ENCODE measurements around the gene WDR31.
"Not testable (repeated sequence)": the region's sequence is repeated elsewhere in the genome, so short reads cannot be mapped to it uniquely, and the experiment has no call there.

Gene WDR31

DNA sequence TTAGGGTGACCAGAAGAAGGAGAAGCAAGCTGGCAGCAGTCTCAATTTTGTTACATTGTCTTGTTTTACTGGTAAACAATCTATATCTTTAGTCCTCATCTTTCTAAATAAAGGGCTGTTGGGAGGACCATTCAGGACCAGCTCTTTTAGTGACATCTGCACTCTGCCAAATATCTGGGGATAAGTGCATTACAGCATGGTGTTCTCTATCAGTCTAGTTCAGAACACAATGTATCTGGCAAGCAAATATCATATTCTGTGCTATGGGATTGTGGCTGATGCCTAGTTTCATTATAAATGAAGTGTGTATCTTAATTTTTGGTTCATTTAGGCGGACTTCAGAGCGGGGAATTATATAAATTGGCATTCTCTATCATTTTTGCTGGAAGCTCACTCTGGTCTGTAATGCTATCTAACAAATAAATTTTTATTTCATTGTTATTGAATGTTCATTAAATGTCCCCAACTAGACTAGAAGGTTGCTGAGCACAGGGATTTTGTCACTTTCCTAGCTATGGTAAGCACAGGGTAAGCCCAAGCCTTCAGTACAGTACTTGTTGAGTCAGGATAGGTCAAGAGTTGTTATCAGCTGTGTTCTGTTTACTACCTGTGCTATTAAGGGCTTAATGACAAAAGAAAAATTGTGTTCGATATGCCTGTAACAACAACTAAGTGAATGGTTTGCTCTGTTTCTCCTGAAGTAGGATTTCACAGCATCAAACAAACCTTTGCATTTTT, 11.9 kb downstream of the WDR31 start:
- DNase-seq, result no peak

DNA sequence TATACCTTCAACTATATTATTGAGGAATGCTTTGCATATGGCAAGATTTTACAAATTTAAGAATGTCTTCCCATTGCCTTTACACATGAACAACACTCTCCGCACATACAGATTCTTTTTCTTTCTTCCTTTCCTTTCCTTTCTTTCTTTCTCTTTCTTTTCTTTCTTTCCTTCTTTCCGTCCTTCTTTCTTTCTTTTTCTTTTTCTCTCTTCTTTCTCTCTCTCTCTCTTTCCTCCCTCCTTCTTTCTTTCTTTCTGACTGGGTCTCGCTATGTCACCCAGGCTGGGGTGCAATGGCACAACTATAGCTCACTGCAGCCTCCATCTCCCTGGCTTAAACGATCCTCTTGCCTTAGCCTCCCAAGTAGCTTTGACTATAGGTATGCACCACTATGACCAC, 13.8 kb downstream of the WDR31 start:
- DNase-seq, result no peak

DNA sequence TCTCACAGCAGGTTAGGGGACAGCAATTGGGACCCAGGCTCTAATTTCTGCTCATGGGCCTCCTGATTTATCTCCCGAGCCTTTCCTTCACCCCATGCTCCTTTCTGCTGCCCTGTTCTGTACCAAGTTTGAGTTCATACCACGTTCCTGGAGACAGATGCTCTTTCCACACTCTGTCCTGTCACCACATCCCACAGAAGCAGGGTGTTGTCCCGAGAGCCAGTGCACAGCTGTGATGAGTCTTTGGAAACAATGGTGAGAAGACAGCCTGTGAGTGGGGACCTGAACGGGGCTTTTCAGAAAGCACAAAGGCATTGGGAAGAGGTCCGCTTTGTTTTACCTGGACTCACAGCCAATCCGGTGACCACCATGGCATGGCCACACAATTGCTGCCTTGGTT, 17.4 kb downstream of the WDR31 start:
- DNase-seq, result no peak

DNA sequence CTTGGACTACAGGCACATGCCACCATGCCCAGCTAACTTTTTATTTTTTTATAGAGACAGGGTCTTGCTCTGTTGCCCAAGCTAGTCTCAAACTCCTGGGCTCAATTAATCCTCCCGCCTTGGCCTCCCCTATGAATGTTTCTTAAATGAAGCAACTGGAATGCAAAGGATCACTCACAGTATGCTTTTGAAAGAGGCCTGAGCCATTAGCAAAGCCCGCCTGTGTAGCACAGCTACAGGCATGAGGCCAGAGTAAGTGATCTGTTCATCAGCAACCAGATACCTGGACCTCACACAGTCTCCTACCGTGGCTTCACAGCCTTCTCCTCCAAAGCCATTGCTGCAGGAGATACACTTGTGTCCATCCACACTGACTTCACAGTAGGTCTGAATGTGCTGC, 20.0 kb downstream of the WDR31 start:
- no peak for DNase-seq

DNA sequence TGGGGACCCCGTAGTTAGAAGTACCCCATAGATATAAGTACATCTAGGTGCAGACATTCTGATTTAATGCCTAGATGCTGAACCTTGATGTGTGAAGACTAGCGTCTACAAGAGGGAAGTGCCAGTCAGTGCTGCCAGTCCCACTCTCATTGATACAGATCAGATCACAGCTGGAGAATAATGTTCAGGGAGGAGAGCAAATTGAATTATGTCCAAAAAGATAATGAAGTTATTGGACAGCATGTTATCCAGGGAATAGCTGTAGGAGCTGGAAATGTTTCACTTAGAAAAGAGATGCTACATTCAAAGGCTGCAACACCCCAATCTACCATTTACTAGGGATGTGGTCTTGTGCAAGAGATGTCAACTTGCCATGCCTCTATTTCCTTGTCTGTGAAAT, 21.0 kb downstream of the WDR31 start:
- no peak for DNase-seq

DNA sequence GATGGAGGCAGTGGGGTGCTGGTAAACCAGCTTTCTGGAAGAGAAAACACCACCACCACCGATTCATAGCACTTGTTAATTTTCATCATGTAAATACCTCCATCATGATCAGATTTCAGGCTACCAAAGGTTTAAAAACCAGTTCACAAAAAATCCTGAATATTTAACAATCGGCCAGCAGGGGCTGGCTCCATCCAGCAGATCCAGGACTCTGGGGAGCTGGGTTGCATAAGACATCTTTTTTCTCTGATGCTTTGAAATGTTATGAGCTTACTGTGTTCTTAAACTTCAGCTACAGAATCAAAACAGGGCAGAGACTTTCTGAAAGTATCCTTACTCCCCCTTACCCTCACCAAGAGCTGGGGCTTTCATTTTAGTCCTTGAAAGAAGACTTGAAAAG, 22.3 kb downstream of the WDR31 start:
- no peak for DNase-seq

DNA sequence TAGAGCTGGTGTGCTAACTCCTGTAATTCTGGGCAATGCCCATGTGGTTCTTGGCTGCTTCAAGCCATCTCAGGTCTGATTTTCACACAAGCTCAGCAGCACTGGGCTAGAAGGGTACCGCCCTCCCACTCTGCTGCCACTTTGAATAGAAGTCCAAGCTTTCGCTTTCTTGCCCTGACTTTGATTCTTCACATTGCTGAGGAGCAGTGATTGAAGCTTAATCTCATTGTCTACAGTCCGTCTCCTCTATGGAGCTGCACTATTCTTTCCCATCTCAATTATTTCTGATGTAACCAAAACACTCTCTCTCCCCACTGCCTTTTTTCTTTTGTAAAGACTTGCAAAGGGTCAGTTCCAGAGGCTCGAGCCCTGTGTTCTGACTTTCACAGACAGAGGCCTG, 24.0 kb downstream of the WDR31 start:
- no peak for DNase-seq

DNA sequence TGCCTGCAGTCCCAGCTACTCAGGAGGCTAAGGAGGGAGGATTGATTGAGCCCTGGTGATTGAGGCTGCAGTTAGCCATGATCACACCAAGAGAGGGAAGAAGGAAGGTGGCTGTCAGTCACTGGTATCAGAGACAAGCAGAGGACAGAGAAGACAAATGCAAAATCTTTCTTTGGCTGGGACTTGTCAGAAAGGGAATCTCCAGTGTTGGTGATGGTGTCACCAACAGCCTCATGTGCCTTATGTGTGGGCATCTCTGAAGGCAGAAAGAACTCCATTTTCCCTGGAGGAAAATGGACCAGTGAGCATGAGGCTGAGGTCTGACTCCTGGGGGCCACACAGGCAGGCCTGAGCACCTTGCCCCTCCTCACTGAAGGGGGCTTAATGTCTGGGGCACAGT, 24.8 kb downstream of the WDR31 start:
- no peak for DNase-seq

DNA sequence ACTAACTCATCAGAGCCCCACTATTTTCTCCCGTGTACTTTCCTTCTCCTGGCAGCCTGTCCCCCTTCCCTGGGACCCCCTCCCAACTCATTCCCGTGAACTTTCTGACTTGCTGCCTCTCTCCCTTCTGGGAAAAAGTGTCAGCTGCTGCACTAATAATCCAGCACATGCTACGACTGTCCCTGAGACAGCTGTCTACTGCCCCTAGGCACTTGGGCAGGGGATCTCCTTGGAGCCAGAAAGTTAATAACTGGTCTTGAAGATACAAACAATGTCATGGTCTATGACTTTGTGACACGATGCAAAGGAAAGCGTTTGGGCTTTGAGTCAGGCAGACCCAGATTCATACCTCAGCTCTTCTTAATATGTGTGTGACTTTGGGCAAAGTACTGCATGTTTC, 26.8 kb downstream of the WDR31 start:
- no peak for DNase-seq

DNA sequence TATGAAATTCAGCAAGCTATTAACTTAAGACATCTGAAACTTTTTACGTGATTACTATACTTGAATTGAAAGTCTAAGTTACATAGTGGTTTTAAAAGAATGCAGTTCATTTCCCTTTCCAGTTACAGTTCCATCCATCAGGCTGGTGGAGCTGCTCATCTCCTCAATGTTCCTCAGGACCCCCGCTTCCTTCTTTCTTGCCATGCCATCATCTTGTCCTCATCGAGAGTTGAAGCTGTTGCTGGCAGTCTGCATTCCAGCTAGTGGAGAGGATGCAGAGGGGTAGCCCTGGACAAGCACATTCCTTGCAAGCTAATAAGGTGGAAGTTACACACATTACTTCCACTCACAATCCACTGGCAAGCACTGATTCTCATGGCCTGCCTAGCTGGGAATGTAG, 28.1 kb downstream of the WDR31 start:
- DNase-seq, result no peak

DNA sequence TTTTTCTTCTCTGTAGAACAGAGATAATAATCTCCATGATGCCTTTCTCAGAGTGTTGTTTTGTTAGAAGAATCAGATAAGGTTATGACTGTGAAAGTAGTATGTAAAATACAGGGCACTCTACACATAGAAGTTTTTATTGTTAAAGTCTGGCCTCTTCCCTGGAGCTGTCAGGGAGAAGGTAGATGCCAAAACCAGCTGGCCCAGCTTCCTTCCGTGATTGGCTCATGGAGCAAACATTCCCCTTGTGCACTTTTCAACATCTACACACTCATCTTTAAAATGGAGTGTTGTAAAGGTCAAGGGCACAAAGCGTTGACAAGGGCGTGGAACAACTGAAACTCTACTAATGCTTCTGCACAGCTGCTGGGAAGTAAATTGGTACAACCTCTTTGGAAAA, 29.5 kb downstream of the WDR31 start:
- DNase-seq, result no peak

DNA sequence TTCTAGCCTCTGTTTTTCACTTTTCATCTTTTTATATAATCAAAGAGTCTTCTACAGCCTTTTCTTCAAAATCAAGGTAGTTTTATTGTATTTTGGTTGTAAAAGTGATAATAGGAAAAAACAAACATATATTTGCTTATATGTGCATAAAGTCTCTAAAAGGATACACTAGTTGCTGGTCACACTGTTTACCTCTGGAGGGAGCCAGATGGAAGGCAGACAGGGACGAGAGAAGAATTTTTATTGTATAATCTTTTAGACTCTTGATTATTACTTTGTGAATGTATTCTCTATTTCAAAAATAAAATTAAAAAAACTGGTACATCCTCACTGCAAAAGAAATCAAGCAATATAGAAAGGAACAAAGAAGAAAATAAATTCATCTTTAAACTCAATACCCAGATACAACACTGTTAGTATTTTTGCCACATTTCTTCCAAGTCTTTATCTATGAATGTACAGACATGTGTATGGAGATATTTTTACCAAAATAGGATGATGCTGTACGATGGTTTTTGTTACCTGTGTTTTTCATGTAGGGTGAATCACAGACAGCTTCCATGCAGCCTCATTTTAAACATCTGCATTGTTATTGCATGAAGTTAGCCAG, 30.8 kb downstream of the WDR31 start:
- no peak for DNase-seq

DNA sequence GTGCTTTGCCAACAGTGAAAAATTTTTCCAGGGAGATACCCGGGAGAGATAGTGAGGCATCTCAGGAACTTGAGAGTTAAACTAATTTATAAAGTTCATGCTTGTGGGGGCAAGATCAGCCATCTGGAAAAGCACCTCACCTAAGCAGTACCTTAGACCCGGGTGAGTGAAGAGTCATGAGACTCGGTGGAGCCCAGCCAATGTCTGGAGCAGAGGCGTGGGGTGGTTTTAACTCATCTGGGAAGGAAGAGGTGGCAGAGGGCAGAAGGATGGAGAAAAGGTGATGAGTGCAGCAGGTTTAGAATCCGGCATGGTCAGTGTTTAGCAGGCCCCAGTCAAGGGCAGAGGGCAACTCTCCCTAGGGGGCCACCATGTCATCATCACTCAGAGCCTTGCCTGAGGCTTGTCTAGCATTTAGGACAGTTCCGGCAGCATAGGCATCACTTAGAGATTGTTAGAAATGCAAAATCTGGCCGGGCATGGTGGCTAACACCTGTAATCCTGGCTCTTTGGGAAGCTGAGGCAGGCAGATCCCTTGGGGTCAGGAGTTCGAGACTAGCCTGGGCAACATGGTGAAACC, 32.6 kb downstream of the WDR31 start:
- no peak for DNase-seq

DNA sequence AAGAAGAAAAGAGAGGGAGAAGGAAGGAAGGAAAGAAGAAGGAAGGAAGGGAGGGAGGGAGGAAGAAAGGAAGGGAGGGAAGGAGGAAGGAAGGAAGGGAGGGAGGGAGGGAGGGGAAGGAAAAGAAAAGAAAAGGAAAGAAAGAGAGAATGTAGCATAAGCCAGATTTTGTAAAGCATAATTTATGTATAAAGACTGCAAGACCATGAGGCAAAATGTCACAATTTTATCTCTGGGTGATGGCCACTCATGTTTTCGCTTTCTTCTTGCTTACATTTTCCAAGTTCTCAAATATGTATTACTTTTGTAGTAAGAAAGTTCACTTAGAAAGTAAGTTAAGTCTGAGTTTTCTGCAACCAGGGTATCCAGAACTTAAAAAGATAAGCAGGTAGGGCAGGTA, 33.5 kb downstream of the WDR31 start:
- DNase-seq, result no peak

DNA sequence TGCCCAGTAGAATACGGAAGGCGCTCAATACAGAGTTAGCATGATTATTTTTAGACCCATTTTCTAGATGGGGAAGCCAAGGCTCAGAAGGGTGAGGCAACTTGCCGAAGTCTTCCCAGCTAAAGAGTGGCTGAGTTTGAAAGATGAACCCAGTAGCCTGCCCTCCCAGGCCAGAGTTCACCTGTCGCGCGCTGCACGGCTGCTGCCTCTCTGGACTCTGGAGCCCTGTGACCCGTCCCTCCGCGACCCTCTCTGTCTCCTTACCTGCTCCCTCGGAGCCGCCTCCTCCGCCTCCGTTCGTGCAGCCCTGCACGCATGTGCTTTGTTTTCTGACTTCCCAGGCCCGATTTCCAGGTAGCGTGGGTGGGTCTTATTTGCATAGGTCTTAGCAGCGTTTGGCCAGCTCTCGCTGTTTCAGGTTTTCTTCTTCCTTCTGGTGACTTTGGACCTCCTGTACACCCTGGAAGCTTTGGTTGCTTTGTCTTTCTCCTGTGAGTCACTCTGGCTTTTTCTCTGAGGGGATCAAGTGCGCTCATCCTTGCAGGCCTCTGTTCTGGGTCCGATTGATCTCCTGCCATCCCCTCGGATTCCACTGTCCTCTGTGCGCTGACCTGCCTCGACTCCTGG, 37.2 kb downstream of the WDR31 start, which contains the start of gene RNF183:
Gene RNF183, minus strand, starts transcription at position 585 of the 627 bp plus-strand sequence. CDS start 5,192 bp downstream, outside the sequence.
- DNase-seq, result no peak

DNA sequence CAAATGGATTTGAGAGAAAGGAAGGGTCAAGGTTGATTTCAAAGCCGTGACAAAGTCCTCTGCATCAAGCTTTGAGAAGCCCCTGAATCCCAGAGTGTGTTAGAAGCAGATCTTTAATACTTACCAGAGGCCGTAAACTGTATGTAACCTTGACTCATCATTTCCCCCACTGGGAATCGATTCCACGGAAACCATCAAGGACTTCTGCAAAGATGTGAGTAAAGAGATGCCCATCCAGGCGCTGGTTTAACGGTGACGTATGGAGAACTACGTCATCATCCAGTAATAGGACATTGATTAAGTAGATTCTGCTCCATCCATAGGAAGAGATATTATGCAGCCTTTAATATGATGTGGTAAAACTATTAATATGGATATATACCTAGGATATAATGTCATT, 38.5 kb downstream of the WDR31 start:
- no peak for DNase-seq

DNA sequence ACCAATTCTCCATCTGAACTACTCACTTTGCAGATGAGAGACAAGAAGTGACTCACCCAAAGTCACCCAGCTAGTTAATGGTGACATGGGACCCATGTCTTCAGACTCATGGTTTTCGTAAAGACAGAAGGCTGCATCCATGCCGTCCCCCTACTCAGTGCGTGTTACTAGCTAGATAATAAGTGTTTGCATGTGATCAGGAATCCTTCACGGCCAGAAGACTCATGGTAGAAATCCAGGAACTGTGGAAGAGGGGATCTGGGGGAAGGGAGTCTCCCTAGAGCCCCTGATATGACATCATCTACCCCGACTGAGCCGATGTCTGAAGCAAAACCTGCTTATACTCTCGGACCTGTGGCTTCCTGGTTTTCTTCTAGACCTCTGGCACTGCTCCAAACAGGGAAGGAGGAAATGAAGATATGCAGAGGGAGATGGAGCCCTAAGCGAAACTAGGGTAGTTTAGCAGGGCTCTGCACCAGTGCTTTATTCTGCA, 40.2 kb downstream of the WDR31 start:
- no peak for DNase-seq

DNA sequence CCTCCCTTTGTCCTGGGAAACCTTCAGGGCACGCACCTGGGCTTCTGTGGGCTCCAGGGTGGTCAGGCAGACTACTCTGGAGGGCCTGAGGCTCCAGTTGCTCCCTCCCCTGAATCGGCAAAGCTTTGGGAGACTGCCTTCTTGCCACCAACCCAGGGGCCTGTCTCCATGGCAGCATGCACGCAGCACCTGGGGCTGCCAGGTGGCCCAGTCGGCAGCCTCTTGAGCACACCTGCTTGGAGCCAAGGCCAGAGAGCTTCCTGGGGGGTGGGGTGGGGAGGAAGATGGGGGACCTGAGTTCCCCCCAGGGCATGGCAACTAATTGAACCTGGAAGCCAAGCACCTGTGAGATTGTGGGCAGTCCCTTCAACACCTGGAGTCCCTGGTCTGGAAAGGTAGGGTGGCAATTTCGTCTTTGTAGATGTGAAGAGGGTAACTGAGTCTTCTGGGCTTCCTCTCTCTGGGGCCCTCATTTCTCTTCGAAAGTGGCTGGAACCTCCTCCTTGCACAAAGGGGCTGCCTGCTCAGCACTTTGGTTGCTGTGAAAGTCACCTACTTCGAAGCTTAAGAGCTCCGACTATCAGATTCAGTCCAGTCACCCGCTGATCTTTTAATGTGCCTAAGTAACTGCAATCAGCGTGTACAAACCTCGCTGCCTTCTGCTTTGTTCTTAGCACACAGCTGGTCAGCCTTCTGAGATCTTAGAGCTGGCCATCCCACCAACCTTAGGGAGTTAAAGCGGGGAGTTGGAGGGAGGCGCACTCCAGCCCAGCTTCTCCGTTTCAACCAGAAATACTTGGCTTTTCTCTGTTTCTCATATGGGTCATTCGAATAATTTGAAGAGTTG, 40.9 kb downstream of the WDR31 start:
- no peak for DNase-seq

DNA sequence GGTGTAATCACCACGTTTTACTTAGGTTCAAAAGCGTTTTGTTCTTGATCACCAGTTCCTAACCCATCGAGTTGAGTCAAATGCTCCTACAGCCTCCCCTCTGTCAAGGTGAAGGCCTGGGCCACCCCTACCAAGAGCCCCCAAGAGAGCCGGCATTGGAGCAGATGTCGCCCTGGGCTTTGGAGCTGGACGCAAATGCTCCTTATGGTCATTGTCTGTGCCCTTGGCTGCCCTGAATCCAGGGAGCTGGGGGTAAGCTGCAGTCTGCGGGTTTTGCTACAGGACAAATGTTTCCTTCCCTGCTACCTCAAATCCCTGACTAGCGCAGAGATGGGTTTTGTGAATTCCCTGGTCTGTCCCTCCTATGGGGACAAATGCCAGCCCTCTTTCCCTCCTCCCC, 41.8 kb downstream of the WDR31 start:
- DNase-seq, result no peak

DNA sequence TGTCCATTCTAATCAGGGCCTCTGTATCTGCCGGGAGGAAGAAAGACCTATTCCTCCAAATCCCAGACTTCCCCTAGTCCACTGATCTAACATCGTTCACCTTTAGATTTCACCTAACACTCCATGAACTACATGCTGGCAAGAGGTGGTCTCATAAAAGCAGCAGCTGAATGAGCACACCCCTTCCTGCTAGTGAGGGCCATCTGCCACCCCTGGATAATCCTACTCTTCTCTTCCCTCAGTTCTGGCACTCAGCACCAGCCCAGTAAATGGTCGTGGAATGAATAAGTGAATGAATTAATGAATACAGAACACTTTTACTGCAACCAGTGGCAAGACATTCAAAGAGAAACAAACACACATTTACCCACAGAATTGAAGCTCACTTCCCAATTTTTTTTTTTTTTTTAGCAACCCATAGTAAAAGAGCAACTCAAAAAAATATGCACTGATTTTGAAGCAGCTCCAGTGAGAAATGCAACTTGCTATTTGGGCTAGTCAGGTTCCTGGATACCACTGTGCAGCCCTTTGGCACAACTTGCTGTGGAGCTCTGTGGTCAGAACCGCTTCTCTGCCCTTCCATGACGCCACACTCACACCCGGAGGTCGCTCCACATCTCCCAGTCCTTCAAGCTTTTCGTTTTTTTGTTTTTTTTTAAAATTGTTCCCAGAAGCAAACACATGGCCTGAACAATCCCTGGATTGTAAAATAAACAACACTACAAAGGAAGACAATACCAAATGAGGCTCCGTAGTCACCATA, 43.1 kb downstream of the WDR31 start:
- DNase-seq, result no peak

DNA sequence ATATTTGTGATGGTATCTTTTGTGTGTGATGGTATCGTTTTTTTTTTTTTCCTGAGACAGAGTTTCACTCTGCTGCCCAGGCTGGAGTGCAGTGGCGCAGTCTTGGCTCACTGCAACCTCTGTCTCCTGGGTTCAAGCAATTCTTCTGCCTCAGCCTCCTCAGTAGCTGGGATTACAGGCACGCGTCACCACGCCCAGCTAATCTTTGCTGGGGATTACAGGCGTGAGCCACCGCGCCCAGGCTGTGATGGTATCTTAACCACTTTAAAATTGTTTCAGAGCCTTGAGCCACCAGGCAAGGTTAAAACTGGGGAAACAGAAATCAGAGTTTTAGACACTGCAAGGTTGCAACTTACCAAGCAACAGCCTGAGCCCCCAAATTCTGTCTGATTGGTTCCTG, 43.8 kb downstream of the WDR31 start:
- DNase-seq, result not testable (repeated sequence)

DNA sequence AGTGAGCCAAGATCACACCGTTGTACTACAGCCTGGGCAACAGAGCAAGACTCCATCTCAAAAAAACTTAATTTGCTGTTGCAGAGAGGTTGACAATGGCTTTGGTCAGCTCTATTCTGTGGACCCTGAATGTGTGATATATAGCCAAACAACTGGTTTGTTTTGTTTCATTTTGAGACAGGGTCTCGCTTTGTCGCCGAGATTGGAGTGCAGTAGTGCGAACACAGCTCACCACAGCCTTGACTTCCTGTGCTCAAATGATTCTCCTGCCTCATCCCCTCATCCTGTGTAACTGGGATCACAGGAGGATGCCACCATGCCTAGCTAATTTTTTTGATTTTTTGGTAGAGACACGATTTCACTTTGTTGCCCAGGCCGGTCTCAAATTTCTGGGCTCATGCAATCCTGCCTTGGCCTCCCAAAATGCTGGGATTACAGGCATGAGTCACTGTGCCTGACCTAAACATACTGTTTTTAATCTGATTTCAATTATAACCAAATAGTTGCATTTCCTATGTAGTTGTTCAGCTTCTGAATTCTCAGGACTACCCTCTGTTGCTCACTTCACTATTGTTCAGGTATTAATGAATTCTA, 46.7 kb downstream of the WDR31 start:
- no peak for DNase-seq
